ENCODE measurements around the gene ZNF385C. TPM values are rescaled to one million over a fixed set of nuclear protein-coding genes. Genes with fewer than 3 reads are reported as not detected.

ZNF385C gene
- total RNA-seq, 2 donors from 2014 or later, result 1.4 to 2.1 TPM

DNA sequence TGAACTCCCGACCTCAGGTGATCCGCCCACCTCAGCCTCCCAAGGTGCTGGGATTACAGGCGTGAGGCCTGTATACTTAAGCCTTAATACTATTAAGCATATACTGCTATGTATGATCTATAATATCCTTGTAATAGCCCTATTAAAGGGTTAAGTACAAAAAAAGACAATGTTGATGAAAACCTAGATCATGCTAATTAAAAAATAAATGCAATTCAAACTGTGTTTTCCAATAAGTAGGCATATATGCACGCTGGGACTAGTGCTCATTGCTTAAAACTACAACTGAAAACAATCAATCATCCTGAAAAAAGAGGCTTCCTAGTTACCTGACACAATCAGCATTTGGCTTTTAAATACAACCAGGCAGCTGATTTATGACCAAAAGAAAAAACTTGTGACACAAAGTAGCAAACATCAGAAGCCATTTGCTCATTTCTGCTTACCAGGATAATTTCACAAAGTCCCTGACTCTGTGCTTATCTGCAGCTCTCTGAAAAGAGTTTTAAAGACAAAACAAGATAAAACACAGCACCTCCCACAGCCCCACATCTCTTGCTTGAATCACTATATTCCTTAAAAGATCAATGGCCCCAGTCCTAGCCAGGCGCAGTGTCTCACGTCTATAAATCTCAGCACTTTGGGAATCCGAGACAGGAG lies 11.1 kb downstream of the ZNF385C start:
- 85 to 87% methylated on average over 4 to 6 of the region's 7 CpGs for WGBS, 2 experiments (ENCODE audit: insufficient coverage in 1 of 2, insufficient read length in 1 of 2)
- Histone ChIP-seq H3K9ac (ENCODE audit: extremely low read depth, low read length, poor library complexity, severe bottlenecking) (no peak overlapping the region), H3K4me3 (ENCODE audit: low read length) (no peak overlapping the region), H3K36me3 (ENCODE audit: control insufficient read depth, insufficient read depth, low read length) (no peaks in the 10 kb centered on the region), H3K27me3 (ENCODE audit: control insufficient read depth, insufficient read depth, low read length, poor library complexity, severe bottlenecking) (no peaks in the 10 kb centered on the region), H3K27ac (ENCODE audit: low read depth, low read length) (no peak overlapping the region), H3K4me1 (ENCODE audit: control insufficient read depth, insufficient read depth, low read length) (peaks cover 8% of the 10 kb centered on the region), H3K9me3 (ENCODE audit: control insufficient read depth, low read length) (no peaks in the 10 kb centered on the region)
- H3K9me3 Mint-ChIP-seq, result no peaks in the 10 kb centered on the region
- DNase-seq, result no peak
- H3K27me3 Mint-ChIP-seq (ENCODE audit: insufficient read depth), result peaks cover 9% of the 10 kb centered on the region
- no peaks in the 10 kb centered on the region for H3K36me3 Mint-ChIP-seq (ENCODE audit: low read depth)
- no peak overlapping the region for H3K4me3 Mint-ChIP-seq
- TF ChIP-seq, protein P1, sequence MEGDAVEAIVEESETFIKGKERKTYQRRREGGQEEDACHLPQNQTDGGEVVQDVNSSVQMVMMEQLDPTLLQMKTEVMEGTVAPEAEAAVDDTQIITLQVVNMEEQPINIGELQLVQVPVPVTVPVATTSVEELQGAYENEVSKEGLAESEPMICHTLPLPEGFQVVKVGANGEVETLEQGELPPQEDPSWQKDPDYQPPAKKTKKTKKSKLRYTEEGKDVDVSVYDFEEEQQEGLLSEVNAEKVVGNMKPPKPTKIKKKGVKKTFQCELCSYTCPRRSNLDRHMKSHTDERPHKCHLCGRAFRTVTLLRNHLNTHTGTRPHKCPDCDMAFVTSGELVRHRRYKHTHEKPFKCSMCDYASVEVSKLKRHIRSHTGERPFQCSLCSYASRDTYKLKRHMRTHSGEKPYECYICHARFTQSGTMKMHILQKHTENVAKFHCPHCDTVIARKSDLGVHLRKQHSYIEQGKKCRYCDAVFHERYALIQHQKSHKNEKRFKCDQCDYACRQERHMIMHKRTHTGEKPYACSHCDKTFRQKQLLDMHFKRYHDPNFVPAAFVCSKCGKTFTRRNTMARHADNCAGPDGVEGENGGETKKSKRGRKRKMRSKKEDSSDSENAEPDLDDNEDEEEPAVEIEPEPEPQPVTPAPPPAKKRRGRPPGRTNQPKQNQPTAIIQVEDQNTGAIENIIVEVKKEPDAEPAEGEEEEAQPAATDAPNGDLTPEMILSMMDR (conservative IDR thresholded peaks at IDR 0.05), result no peak
- H3K4me1 Mint-ChIP-seq, result peaks cover 14% of the 10 kb centered on the region
- no peak overlapping the region for H3K27ac Mint-ChIP-seq

DNA sequence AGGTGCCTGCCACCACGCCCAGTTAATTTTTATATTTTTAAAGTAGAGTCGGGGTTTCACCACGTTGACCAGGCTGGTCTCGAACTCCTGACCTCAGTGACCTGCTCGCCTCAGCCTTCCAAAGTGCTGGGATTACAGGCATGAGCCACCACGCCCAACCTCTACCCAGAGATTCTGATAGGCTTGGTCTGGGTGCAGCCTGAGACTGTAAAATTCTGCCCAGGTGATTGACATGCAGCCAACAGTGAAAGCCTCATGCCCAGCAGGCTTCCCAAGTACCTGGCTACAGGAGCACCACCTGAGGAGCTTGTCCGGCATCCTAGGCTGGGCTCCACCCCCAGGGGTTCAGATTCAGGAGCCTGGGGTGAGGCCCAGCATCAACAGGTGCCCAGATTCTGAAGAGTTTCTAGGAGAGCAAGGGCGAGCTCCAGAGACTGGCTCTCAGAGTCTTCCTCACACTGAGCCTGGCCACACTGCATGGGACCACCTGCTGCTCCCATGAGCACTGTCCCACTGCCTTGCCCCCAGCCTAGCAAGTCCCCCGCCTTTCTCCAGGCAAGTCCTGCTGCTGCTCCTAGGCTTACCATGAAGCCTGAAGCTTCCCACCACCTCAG lies 16.6 kb downstream of the ZNF385C start:
- TF ChIP-seq, protein P1 (conservative IDR thresholded peaks at IDR 0.05), result no peak
- no peaks in the 10 kb centered on the region for H3K27me3 ChIP-seq (ENCODE audit: control insufficient read depth, insufficient read depth, low read length, poor library complexity, severe bottlenecking)
- peaks cover 10% of the 10 kb centered on the region for H3K4me1 Mint-ChIP-seq
- no peak overlapping the region for H3K4me3 ChIP-seq (ENCODE audit: low read length)
- H3K9me3 ChIP-seq (ENCODE audit: control insufficient read depth, low read length), result no peaks in the 10 kb centered on the region
- H3K27ac ChIP-seq (ENCODE audit: low read depth, low read length), result no peak overlapping the region
- no peak overlapping the region for H3K4me3 Mint-ChIP-seq
- H3K9me3 Mint-ChIP-seq, result no peaks in the 10 kb centered on the region
- H3K9ac ChIP-seq (ENCODE audit: extremely low read depth, low read length, poor library complexity, severe bottlenecking), result no peak overlapping the region
- H3K4me1 ChIP-seq (ENCODE audit: control insufficient read depth, insufficient read depth, low read length), result no peaks in the 10 kb centered on the region
- no peak for DNase-seq
- no peak overlapping the region for H3K27ac Mint-ChIP-seq
- H3K27me3 Mint-ChIP-seq (ENCODE audit: insufficient read depth), result no peaks in the 10 kb centered on the region
- WGBS, 2 experiments (ENCODE audit: insufficient coverage in 1 of 2, insufficient read length in 1 of 2), result 89 to 97% methylated on average over 9 of the region's 9 CpGs
- H3K36me3 ChIP-seq (ENCODE audit: control insufficient read depth, insufficient read depth, low read length), result no peaks in the 10 kb centered on the region
- no peaks in the 10 kb centered on the region for H3K36me3 Mint-ChIP-seq (ENCODE audit: low read depth)

DNA sequence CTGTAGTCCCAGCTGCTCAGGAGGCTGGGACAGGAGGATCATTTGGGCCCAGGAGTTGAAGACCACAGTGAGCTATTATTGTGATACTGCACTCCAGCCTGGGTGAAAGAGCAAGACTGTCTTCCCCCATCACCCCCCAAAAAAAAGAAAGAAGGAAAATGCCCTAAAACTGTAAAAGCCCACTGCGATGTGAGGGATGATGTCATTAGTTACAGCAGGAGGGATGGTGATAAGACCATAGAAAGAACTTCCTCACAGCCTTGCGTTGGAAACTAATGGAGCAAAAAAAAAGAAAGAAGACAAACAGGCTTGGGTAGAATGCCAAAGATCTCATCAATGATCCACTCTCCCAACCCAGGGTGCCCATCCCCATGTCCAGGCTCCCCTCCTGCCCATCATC lies 18.7 kb downstream of the ZNF385C start:
- no peaks in the 10 kb centered on the region for H3K36me3 ChIP-seq (ENCODE audit: control insufficient read depth, insufficient read depth, low read length)
- WGBS, 2 experiments (ENCODE audit: insufficient coverage in 1 of 2, insufficient read length in 1 of 2), result 87 to 88% methylated on average over 1 to 2 of the region's 2 CpGs
- DNase-seq, result no peak
- Mint-ChIP-seq H3K4me3 (no peak overlapping the region), H3K9me3 (no peaks in the 10 kb centered on the region), H3K36me3 (ENCODE audit: low read depth) (no peaks in the 10 kb centered on the region), H3K27ac (no peak overlapping the region), H3K4me1 (peaks cover 10% of the 10 kb centered on the region), H3K27me3 (ENCODE audit: insufficient read depth) (no peaks in the 10 kb centered on the region)
- H3K27ac ChIP-seq (ENCODE audit: low read depth, low read length), result no peak overlapping the region
- H3K9me3 ChIP-seq (ENCODE audit: control insufficient read depth, low read length), result no peaks in the 10 kb centered on the region
- no peaks in the 10 kb centered on the region for H3K27me3 ChIP-seq (ENCODE audit: control insufficient read depth, insufficient read depth, low read length, poor library complexity, severe bottlenecking)
- TF ChIP-seq, protein P1 (conservative IDR thresholded peaks at IDR 0.05), result no peak
- H3K9ac ChIP-seq (ENCODE audit: extremely low read depth, low read length, poor library complexity, severe bottlenecking), result no peak overlapping the region
- no peak overlapping the region for H3K4me3 ChIP-seq (ENCODE audit: low read length)
- no peaks in the 10 kb centered on the region for H3K4me1 ChIP-seq (ENCODE audit: control insufficient read depth, insufficient read depth, low read length)

All from endodermal cell (in vitro differentiated cells).